ENCODE data around the gene CPSF3.
"Not testable (repeated sequence)": the region's sequence is repeated elsewhere in the genome, so short reads cannot be mapped to it uniquely, and the experiment has no call there.

Gene CPSF3

GRCh38 chr2:9385841-9386240 is 37.6 kb upstream of the CPSF3 start:
- H3K36me3 ChIP-seq (ENCODE audit: insufficient read depth, low read length), result peaks cover 69% of the 10 kb centered on the region
- peaks cover 23% of the 10 kb centered on the region for H3K4me1 ChIP-seq (ENCODE audit: insufficient read depth, low read length)
- no peak overlapping the region for H3K4me3 ChIP-seq (ENCODE audit: low read depth in 1 of 2, low read length in 2 of 2)
- H3K9ac ChIP-seq (ENCODE audit: low read length), result no peak overlapping the region
- no peak overlapping the region for H3K27ac ChIP-seq (ENCODE audit: low read depth, low read length)
- no peaks in the 10 kb centered on the region for H3K27me3 ChIP-seq (ENCODE audit: control insufficient read depth in 1 of 2, insufficient read depth in 2 of 2, low read length in 2 of 2)
- H3K9me3 ChIP-seq (ENCODE audit: low read length), result no peaks in the 10 kb centered on the region

- H3K9me3 ChIP-seq (ENCODE audit: low read length), result no peaks in the 10 kb centered on the region
- H3K9ac ChIP-seq (ENCODE audit: low read length), result no peak overlapping the region
- H3K27me3 ChIP-seq (ENCODE audit: control insufficient read depth in 1 of 2, insufficient read depth in 2 of 2, low read length in 2 of 2), result no peaks in the 10 kb centered on the region
- no peak overlapping the region for H3K4me3 ChIP-seq (ENCODE audit: low read depth in 1 of 2, low read length in 2 of 2)
- H3K36me3 ChIP-seq (ENCODE audit: insufficient read depth, low read length), result peaks cover 51% of the 10 kb centered on the region
- no peak overlapping the region for H3K27ac ChIP-seq (ENCODE audit: low read depth, low read length)
- peaks cover 16% of the 10 kb centered on the region for H3K4me1 ChIP-seq (ENCODE audit: insufficient read depth, low read length)
Observed at GRCh38 chr2:9388199-9388681, 35.2 kb upstream of the CPSF3 start.

GRCh38 chr2:9388950-9389911 is 34.2 kb upstream of the CPSF3 start:
- H3K9ac ChIP-seq (ENCODE audit: low read length), result no peak overlapping the region
- no peak overlapping the region for H3K4me3 ChIP-seq (ENCODE audit: low read depth in 1 of 2, low read length in 2 of 2)
- H3K27me3 ChIP-seq (ENCODE audit: control insufficient read depth in 1 of 2, insufficient read depth in 2 of 2, low read length in 2 of 2), result no peaks in the 10 kb centered on the region
- H3K9me3 ChIP-seq (ENCODE audit: low read length), result no peaks in the 10 kb centered on the region
- no peak overlapping the region for H3K27ac ChIP-seq (ENCODE audit: low read depth, low read length)
- peaks cover 16% of the 10 kb centered on the region for H3K4me1 ChIP-seq (ENCODE audit: insufficient read depth, low read length)
- H3K36me3 ChIP-seq (ENCODE audit: insufficient read depth, low read length), result peaks cover 46% of the 10 kb centered on the region

- no peaks in the 10 kb centered on the region for H3K27me3 ChIP-seq (ENCODE audit: control insufficient read depth in 1 of 2, insufficient read depth in 2 of 2, low read length in 2 of 2)
Observed at GRCh38 chr2:9390151-9390850, 33.2 kb upstream of the CPSF3 start.

GRCh38 chr2:9390991-9391390 is 32.5 kb upstream of the CPSF3 start:
- H3K27me3 ChIP-seq (ENCODE audit: control insufficient read depth in 1 of 2, insufficient read depth in 2 of 2, low read length in 2 of 2), result no peaks in the 10 kb centered on the region
- H3K9me3 ChIP-seq (ENCODE audit: low read length), result no peaks in the 10 kb centered on the region
- H3K4me1 ChIP-seq (ENCODE audit: insufficient read depth, low read length), result peaks cover 12% of the 10 kb centered on the region
- H3K27ac ChIP-seq (ENCODE audit: low read depth, low read length), result no peak overlapping the region
- H3K4me3 ChIP-seq (ENCODE audit: low read depth in 1 of 2, low read length in 2 of 2), result no peak overlapping the region
- H3K36me3 ChIP-seq (ENCODE audit: insufficient read depth, low read length), result peaks cover 28% of the 10 kb centered on the region
- no peak overlapping the region for H3K9ac ChIP-seq (ENCODE audit: low read length)

More at GRCh38 chr2:9390151-9390850, 33.2 kb upstream of the CPSF3 start:
- Histone ChIP-seq H3K4me3 (ENCODE audit: low read depth in 1 of 2, low read length in 2 of 2) (no peak overlapping the region), H3K9ac (ENCODE audit: low read length) (no peak overlapping the region), H3K36me3 (ENCODE audit: insufficient read depth, low read length) (peaks cover 35% of the 10 kb centered on the region), H3K27ac (ENCODE audit: low read depth, low read length) (no peak overlapping the region), H3K4me1 (ENCODE audit: insufficient read depth, low read length) (peaks cover 16% of the 10 kb centered on the region), H3K9me3 (ENCODE audit: low read length) (no peaks in the 10 kb centered on the region)

GRCh38 chr2:9391961-9392720 is 31.3 kb upstream of the CPSF3 start:
- H3K9me3 ChIP-seq (ENCODE audit: low read length), result no peaks in the 10 kb centered on the region
- peaks cover 28% of the 10 kb centered on the region for H3K36me3 ChIP-seq (ENCODE audit: insufficient read depth, low read length)
- no peak overlapping the region for H3K9ac ChIP-seq (ENCODE audit: low read length)
- H3K4me1 ChIP-seq (ENCODE audit: insufficient read depth, low read length), result peaks cover 3% of the 10 kb centered on the region
- H3K27me3 ChIP-seq (ENCODE audit: control insufficient read depth in 1 of 2, insufficient read depth in 2 of 2, low read length in 2 of 2), result no peaks in the 10 kb centered on the region
- H3K27ac ChIP-seq (ENCODE audit: low read depth, low read length), result no peak overlapping the region
- H3K4me3 ChIP-seq (ENCODE audit: low read depth in 1 of 2, low read length in 2 of 2), result no peak overlapping the region

- peak overlapping the region; percentile 0 for H3K27ac ChIP-seq (ENCODE audit: low read depth, low read length)
- H3K9ac ChIP-seq (ENCODE audit: low read length), result no peak overlapping the region
- peaks cover 19% of the 10 kb centered on the region for H3K36me3 ChIP-seq (ENCODE audit: insufficient read depth, low read length)
- H3K4me3 ChIP-seq (ENCODE audit: low read depth in 1 of 2, low read length in 2 of 2), result no peak overlapping the region
- no peaks in the 10 kb centered on the region for H3K27me3 ChIP-seq (ENCODE audit: control insufficient read depth in 1 of 2, insufficient read depth in 2 of 2, low read length in 2 of 2)
- no peaks in the 10 kb centered on the region for H3K4me1 ChIP-seq (ENCODE audit: insufficient read depth, low read length)
- H3K9me3 ChIP-seq (ENCODE audit: low read length), result no peaks in the 10 kb centered on the region
Observed at GRCh38 chr2:9392898-9393765, 30.3 kb upstream of the CPSF3 start.

GRCh38 chr2:9394816-9395215 is 28.6 kb upstream of the CPSF3 start:
- no peaks in the 10 kb centered on the region for H3K27me3 ChIP-seq (ENCODE audit: control insufficient read depth in 1 of 2, insufficient read depth in 2 of 2, low read length in 2 of 2)
- H3K4me3 ChIP-seq (ENCODE audit: low read depth in 1 of 2, low read length in 2 of 2), result no peak overlapping the region
- H3K27ac ChIP-seq (ENCODE audit: low read depth, low read length), result no peak overlapping the region
- no peak overlapping the region for H3K9ac ChIP-seq (ENCODE audit: low read length)
- peaks cover 3% of the 10 kb centered on the region for H3K4me1 ChIP-seq (ENCODE audit: insufficient read depth, low read length)
- peaks cover 10% of the 10 kb centered on the region for H3K36me3 ChIP-seq (ENCODE audit: insufficient read depth, low read length)
- H3K9me3 ChIP-seq (ENCODE audit: low read length), result no peaks in the 10 kb centered on the region

GRCh38 chr2:9397201-9397600 is 26.3 kb upstream of the CPSF3 start:
- peaks cover 19% of the 10 kb centered on the region for H3K36me3 ChIP-seq (ENCODE audit: insufficient read depth, low read length)

GRCh38 chr2:9398251-9398650 is 25.2 kb upstream of the CPSF3 start:
- not testable (repeated sequence) for H3K4me1 ChIP-seq (ENCODE audit: insufficient read depth, low read length); H3K9ac ChIP-seq (ENCODE audit: low read length); H3K27ac ChIP-seq (ENCODE audit: low read depth, low read length); H3K9me3 ChIP-seq (ENCODE audit: low read length); H3K27me3 ChIP-seq (ENCODE audit: control insufficient read depth in 1 of 2, insufficient read depth in 2 of 2, low read length in 2 of 2); H3K4me3 ChIP-seq (ENCODE audit: low read depth in 1 of 2, low read length in 2 of 2)
- peaks cover 22% of the 10 kb centered on the region for H3K36me3 ChIP-seq (ENCODE audit: insufficient read depth, low read length)

More at GRCh38 chr2:9397201-9397600, 26.3 kb upstream of the CPSF3 start:
- no peaks in the 10 kb centered on the region for H3K9me3 ChIP-seq (ENCODE audit: low read length)
- no peaks in the 10 kb centered on the region for H3K27me3 ChIP-seq (ENCODE audit: control insufficient read depth in 1 of 2, insufficient read depth in 2 of 2, low read length in 2 of 2)
- no peak overlapping the region for H3K27ac ChIP-seq (ENCODE audit: low read depth, low read length)
- H3K9ac ChIP-seq (ENCODE audit: low read length), result no peak overlapping the region
- H3K4me1 ChIP-seq (ENCODE audit: insufficient read depth, low read length), result peaks cover 4% of the 10 kb centered on the region
- no peak overlapping the region for H3K4me3 ChIP-seq (ENCODE audit: low read depth in 1 of 2, low read length in 2 of 2)
